ENCODE data around the gene MMP7.
A peak's percentile ranks its signal among the peaks of the same experiment; 100 is the strongest.

The MMP7 gene

GRCh38 chr11:102521121-102521520 is 9.4 kb downstream of the MMP7 start:
- H3K9me3 ChIP-seq (ENCODE audit: control insufficient read depth, insufficient read depth, low read length), result no peaks in the 10 kb centered on the region
- H3K27me3 ChIP-seq (ENCODE audit: control insufficient read depth, low read length), result no peaks in the 10 kb centered on the region
- H3K4me2 ChIP-seq (ENCODE audit: low read length), result no peak overlapping the region
- peaks cover 41% of the 10 kb centered on the region for H3K4me1 ChIP-seq (ENCODE audit: control insufficient read depth, low read length)
- no peaks in the 10 kb centered on the region for H4K20me1 ChIP-seq (ENCODE audit: control insufficient read depth, insufficient read depth, low read depth, low read length)
- no peak overlapping the region for H3K4me3 ChIP-seq (ENCODE audit: low read length)
- TF ChIP-seq EZH2phosphoT487 (IDR thresholded peaks at IDR 0.05; ENCODE audit: borderline replicate concordance, low read length), result no peak
- TF ChIP-seq, protein P1, sequence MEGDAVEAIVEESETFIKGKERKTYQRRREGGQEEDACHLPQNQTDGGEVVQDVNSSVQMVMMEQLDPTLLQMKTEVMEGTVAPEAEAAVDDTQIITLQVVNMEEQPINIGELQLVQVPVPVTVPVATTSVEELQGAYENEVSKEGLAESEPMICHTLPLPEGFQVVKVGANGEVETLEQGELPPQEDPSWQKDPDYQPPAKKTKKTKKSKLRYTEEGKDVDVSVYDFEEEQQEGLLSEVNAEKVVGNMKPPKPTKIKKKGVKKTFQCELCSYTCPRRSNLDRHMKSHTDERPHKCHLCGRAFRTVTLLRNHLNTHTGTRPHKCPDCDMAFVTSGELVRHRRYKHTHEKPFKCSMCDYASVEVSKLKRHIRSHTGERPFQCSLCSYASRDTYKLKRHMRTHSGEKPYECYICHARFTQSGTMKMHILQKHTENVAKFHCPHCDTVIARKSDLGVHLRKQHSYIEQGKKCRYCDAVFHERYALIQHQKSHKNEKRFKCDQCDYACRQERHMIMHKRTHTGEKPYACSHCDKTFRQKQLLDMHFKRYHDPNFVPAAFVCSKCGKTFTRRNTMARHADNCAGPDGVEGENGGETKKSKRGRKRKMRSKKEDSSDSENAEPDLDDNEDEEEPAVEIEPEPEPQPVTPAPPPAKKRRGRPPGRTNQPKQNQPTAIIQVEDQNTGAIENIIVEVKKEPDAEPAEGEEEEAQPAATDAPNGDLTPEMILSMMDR (IDR thresholded peaks at IDR 0.05; ENCODE audit: low read depth, low read length, poor library complexity, severe bottlenecking), result no peak
- H3F3A ChIP-seq (ENCODE audit: control insufficient read depth, insufficient read depth), result no peaks in the 10 kb centered on the region
- no peak overlapping the region for H3K27ac ChIP-seq (ENCODE audit: low read depth, low read length)
- H3K36me3 ChIP-seq (ENCODE audit: control insufficient read depth, low read length), result no peaks in the 10 kb centered on the region
- no peaks in the 10 kb centered on the region for H3K79me2 ChIP-seq (ENCODE audit: control insufficient read depth, low read length)
- no peaks in the 10 kb centered on the region for H3K9me2 ChIP-seq (replicated peaks; ENCODE audit: control insufficient read depth, low read length)

- H3K4me2 ChIP-seq (ENCODE audit: low read length), result no peak overlapping the region
- no peak for TF ChIP-seq EZH2phosphoT487 (IDR thresholded peaks at IDR 0.05; ENCODE audit: borderline replicate concordance, low read length)
- TF ChIP-seq, protein P1 (IDR thresholded peaks at IDR 0.05; ENCODE audit: low read depth, low read length, poor library complexity, severe bottlenecking), result no peak
- no peaks in the 10 kb centered on the region for H3K36me3 ChIP-seq (ENCODE audit: control insufficient read depth, low read length)
- no peaks in the 10 kb centered on the region for H4K20me1 ChIP-seq (ENCODE audit: control insufficient read depth, insufficient read depth, low read depth, low read length)
- no peaks in the 10 kb centered on the region for H3K27me3 ChIP-seq (ENCODE audit: control insufficient read depth, low read length)
- no peaks in the 10 kb centered on the region for H3K9me3 ChIP-seq (ENCODE audit: control insufficient read depth, insufficient read depth, low read length)
- H3K27ac ChIP-seq (ENCODE audit: low read depth, low read length), result no peak overlapping the region
- H3K4me1 ChIP-seq (ENCODE audit: control insufficient read depth, low read length), result peaks cover 41% of the 10 kb centered on the region
- H3K79me2 ChIP-seq (ENCODE audit: control insufficient read depth, low read length), result no peaks in the 10 kb centered on the region
- H3F3A ChIP-seq (ENCODE audit: control insufficient read depth, insufficient read depth), result no peaks in the 10 kb centered on the region
- no peak overlapping the region for H3K4me3 ChIP-seq (ENCODE audit: low read length)
- H3K9me2 ChIP-seq (replicated peaks; ENCODE audit: control insufficient read depth, low read length), result no peaks in the 10 kb centered on the region
Measured at GRCh38 chr11:102520514-102520913, 10.0 kb downstream of the MMP7 start.

DNA sequence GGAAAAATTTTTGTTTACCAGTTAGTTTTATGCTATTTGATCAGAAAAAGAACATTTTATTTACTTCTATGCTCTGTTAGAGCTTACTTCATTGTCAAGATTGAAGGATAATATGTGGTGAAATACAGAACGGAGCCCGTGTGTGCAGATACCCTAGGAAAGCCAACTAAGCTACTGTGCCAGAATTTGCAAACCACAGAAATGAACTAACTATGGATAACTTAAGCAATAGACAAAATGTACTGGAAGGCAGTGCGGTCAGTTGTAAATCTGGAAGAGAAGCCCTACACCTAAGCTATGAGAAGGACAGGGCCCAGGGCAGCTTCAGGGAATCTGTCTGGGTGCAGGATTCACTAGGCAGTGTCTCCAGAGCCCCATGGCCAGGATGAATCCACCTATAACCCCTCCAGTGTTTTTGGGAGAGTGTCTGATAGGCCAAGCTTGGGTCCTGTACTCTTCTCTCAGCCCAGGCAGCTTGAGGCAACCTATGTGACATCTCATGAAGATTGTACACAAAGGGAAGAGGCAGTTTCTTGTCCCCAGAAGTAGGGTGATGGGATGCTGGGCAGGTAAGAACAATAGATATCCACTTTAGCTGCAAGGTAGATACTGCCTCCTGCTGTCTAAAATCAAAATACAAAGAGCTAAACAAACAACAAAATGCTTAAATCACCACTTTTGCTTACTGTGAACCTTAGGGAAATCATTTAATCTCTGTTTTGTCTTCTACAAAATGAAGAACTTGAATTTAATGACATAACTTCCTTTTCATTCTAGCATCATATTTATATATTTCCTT is 12.1 kb downstream of the MMP7 start:
- Histone ChIP-seq H3K36me3 (ENCODE audit: control insufficient read depth, low read length) (no peaks in the 10 kb centered on the region), H3K4me1 (ENCODE audit: control insufficient read depth, low read length) (peaks cover 41% of the 10 kb centered on the region), H3K4me2 (ENCODE audit: low read length) (no peak overlapping the region), H3K4me3 (ENCODE audit: low read length) (no peak overlapping the region), H3K9me2 (replicated peaks; ENCODE audit: control insufficient read depth, low read length) (no peaks in the 10 kb centered on the region), H3K9me3 (ENCODE audit: control insufficient read depth, insufficient read depth, low read length) (no peaks in the 10 kb centered on the region), H3K27me3 (ENCODE audit: control insufficient read depth, low read length) (no peaks in the 10 kb centered on the region), H3K79me2 (ENCODE audit: control insufficient read depth, low read length) (no peaks in the 10 kb centered on the region), H3K27ac (ENCODE audit: low read depth, low read length) (no peak overlapping the region), H4K20me1 (ENCODE audit: control insufficient read depth, insufficient read depth, low read depth, low read length) (no peaks in the 10 kb centered on the region), H3F3A (ENCODE audit: control insufficient read depth, insufficient read depth) (no peaks in the 10 kb centered on the region)
- TF ChIP-seq, protein P1 (IDR thresholded peaks at IDR 0.05; ENCODE audit: low read depth, low read length, poor library complexity, severe bottlenecking), result peak; percentile 53
- TF ChIP-seq EZH2phosphoT487 (IDR thresholded peaks at IDR 0.05; ENCODE audit: borderline replicate concordance, low read length), result no peak

Data from DOHH2 (cell line).